Measurements from ENCODE around the gene LY86.

Gene LY86

DNA sequence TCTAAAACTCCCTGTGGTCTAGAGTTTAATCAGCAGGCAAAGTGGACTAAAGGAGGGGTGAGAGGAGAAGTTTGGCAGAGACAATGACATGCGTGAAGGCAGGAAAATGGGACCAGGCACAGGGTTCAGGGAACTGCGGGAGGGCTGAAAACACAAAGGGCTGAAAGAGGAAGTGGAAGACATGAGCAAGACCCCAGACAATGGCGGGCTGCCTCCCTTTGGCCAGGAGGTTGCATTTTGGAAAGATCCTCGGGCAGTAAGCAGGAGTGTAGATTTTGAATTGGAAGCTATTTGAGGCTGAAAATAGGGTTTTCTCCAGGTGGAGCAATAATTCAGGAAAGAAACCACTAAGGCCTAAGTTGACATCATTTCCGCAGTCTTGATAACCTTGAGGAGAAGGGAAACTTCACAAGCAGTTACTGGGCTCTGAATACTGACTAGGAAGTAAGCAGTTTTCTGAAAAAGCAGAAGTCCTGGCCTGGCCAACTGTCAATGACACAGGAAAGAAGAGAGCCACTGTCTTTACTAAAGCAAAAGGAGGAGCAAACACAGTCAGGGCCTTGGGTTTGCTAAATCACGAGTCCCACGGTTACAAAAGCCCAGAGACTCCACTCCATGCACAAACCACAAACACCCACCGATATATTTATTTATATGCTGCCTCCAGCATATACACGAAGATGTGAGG is 3.4 kb downstream of the LY86 start:
- Histone ChIP-seq H3F3A (ENCODE audit: control insufficient read depth, insufficient read depth) (peaks cover 36% of the 10 kb centered on the region), H4K20me1 (ENCODE audit: control insufficient read depth, insufficient read depth, low read depth, low read length) (no peaks in the 10 kb centered on the region), H3K4me1 (ENCODE audit: control insufficient read depth, low read length) (peaks cover 74% of the 10 kb centered on the region), H3K4me2 (ENCODE audit: low read length) (peak overlapping the region; percentile 98), H3K9me2 (replicated peaks; ENCODE audit: control insufficient read depth, low read length) (no peaks in the 10 kb centered on the region), H3K36me3 (ENCODE audit: control insufficient read depth, low read length) (peaks cover 66% of the 10 kb centered on the region), H3K27me3 (ENCODE audit: control insufficient read depth, low read length) (no peaks in the 10 kb centered on the region), H3K79me2 (ENCODE audit: control insufficient read depth, low read length) (peaks cover 60% of the 10 kb centered on the region), H3K9me3 (ENCODE audit: control insufficient read depth, insufficient read depth, low read length) (no peaks in the 10 kb centered on the region), H3K4me3 (ENCODE audit: low read length) (peak overlapping the region; percentile 89), H3K27ac (ENCODE audit: low read depth, low read length) (peak overlapping the region; percentile 99)
- no peak for TF ChIP-seq EZH2phosphoT487 (IDR thresholded peaks at IDR 0.05; ENCODE audit: borderline replicate concordance, low read length)
- TF ChIP-seq, protein P1, sequence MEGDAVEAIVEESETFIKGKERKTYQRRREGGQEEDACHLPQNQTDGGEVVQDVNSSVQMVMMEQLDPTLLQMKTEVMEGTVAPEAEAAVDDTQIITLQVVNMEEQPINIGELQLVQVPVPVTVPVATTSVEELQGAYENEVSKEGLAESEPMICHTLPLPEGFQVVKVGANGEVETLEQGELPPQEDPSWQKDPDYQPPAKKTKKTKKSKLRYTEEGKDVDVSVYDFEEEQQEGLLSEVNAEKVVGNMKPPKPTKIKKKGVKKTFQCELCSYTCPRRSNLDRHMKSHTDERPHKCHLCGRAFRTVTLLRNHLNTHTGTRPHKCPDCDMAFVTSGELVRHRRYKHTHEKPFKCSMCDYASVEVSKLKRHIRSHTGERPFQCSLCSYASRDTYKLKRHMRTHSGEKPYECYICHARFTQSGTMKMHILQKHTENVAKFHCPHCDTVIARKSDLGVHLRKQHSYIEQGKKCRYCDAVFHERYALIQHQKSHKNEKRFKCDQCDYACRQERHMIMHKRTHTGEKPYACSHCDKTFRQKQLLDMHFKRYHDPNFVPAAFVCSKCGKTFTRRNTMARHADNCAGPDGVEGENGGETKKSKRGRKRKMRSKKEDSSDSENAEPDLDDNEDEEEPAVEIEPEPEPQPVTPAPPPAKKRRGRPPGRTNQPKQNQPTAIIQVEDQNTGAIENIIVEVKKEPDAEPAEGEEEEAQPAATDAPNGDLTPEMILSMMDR (IDR thresholded peaks at IDR 0.05; ENCODE audit: low read depth, low read length, poor library complexity, severe bottlenecking) = no peak

DNA sequence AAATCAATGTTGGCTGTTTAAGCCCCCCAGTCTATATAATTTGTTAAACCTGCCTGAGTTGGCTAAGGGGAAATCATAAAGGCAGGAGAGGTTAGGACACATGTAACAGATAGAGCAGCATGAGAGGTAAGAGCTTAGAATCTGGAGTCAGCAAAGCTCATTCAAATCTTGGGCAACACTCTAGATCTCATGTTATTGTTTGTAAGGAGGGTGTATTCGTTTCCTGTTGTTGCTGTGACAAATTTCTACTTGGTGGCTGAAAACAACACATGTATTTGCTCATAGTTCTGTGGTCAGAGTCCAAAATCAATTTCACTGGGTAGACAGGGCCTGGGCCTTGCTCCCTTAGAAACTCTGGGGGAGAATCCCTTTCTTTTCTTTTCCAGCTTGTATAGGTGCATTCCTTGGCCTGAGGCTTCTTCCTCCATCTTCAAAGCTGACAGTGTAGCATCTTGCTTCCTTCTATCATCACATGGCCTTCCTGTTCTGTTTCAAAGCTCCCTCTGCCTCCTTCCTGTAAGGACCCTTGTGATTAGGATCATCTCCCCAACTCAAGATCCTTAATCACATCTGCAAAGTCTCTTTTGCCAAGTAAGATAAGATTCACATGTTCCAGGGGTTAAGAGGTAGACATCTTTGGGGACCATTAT is 4.4 kb downstream of the LY86 start:
- Histone ChIP-seq H3K4me1 (ENCODE audit: control insufficient read depth, low read length) (peaks cover 64% of the 10 kb centered on the region), H3K27me3 (ENCODE audit: control insufficient read depth, low read length) (no peaks in the 10 kb centered on the region), H3K27ac (ENCODE audit: low read depth, low read length) (peak overlapping the region; percentile 99), H3K9me3 (ENCODE audit: control insufficient read depth, insufficient read depth, low read length) (no peaks in the 10 kb centered on the region), H3K79me2 (ENCODE audit: control insufficient read depth, low read length) (peaks cover 62% of the 10 kb centered on the region), H3K9me2 (replicated peaks; ENCODE audit: control insufficient read depth, low read length) (no peaks in the 10 kb centered on the region), H4K20me1 (ENCODE audit: control insufficient read depth, insufficient read depth, low read depth, low read length) (no peaks in the 10 kb centered on the region), H3K4me3 (ENCODE audit: low read length) (peak overlapping the region; percentile 89), H3K4me2 (ENCODE audit: low read length) (peak overlapping the region; percentile 98), H3K36me3 (ENCODE audit: control insufficient read depth, low read length) (peaks cover 69% of the 10 kb centered on the region), H3F3A (ENCODE audit: control insufficient read depth, insufficient read depth) (peaks cover 28% of the 10 kb centered on the region)
- TF ChIP-seq, protein P1 (IDR thresholded peaks at IDR 0.05; ENCODE audit: low read depth, low read length, poor library complexity, severe bottlenecking) = no peak
- TF ChIP-seq EZH2phosphoT487 (IDR thresholded peaks at IDR 0.05; ENCODE audit: borderline replicate concordance, low read length) = no peak

DNA sequence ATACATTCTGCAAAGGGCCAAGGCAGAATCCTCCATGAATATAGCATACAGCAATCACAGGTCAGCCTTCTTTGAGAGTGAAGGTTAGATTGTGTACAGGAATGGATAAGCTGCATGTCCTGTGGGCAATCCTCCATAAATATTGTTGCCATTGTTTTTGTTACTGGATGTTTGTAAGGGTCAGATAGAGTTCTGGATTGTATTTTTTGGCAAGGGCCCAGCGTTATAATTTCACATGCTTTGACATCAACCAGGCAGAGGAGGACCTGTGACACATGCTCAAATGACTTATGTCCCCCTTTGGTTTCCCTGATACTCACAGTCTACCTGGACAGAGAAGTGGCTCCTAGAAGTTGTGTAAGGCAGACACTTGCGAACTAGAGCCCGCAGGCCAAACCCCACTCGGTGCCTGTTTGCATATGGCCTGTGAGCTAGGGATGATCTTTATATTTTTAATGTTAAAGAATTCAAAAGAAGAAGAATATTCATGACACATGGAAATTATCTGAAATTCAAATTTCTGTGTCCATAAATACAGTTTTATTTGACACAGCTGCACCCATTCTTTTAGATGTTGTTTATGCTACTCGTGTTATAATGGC is 5.4 kb downstream of the LY86 start:
- Histone ChIP-seq H3K27ac (ENCODE audit: low read depth, low read length) (no peak overlapping the region), H3K4me1 (ENCODE audit: control insufficient read depth, low read length) (peaks cover 57% of the 10 kb centered on the region), H4K20me1 (ENCODE audit: control insufficient read depth, insufficient read depth, low read depth, low read length) (no peaks in the 10 kb centered on the region), H3K4me3 (ENCODE audit: low read length) (no peak overlapping the region), H3K36me3 (ENCODE audit: control insufficient read depth, low read length) (peaks cover 70% of the 10 kb centered on the region), H3F3A (ENCODE audit: control insufficient read depth, insufficient read depth) (peaks cover 20% of the 10 kb centered on the region), H3K79me2 (ENCODE audit: control insufficient read depth, low read length) (peaks cover 65% of the 10 kb centered on the region), H3K9me2 (replicated peaks; ENCODE audit: control insufficient read depth, low read length) (no peaks in the 10 kb centered on the region), H3K9me3 (ENCODE audit: control insufficient read depth, insufficient read depth, low read length) (no peaks in the 10 kb centered on the region), H3K27me3 (ENCODE audit: control insufficient read depth, low read length) (no peaks in the 10 kb centered on the region), H3K4me2 (ENCODE audit: low read length) (peak overlapping the region; percentile 98; the same call in 1 of the 2 replicates)
- TF ChIP-seq, protein P1 (IDR thresholded peaks at IDR 0.05; ENCODE audit: low read depth, low read length, poor library complexity, severe bottlenecking) = no peak
- TF ChIP-seq EZH2phosphoT487 (IDR thresholded peaks at IDR 0.05; ENCODE audit: borderline replicate concordance, low read length) = no peak

Data from DOHH2 (cell line).